ENCODE results near the gene RNU7-1.

Gene RNU7-1

DNA sequence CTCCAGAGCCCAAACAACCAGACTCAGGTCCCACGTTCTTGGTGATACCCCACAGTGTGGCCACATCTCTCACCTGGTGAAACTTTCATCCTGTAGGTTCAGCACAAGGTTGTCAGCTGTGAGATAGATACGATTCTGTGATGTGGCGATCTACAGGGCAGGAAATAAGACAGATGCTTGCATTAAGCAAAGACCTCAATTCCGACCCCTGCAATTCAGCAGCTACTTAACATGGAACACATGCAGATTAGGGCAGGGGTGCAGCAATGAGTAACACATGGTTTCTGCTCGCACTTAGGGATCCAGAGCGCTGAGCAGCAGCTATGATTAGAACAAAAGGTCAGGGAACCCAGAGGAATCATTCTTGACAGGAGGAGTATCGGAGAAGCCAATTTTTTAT lies 22.7 kb downstream of the RNU7-1 start:
- no peak for DNase-seq

DNA sequence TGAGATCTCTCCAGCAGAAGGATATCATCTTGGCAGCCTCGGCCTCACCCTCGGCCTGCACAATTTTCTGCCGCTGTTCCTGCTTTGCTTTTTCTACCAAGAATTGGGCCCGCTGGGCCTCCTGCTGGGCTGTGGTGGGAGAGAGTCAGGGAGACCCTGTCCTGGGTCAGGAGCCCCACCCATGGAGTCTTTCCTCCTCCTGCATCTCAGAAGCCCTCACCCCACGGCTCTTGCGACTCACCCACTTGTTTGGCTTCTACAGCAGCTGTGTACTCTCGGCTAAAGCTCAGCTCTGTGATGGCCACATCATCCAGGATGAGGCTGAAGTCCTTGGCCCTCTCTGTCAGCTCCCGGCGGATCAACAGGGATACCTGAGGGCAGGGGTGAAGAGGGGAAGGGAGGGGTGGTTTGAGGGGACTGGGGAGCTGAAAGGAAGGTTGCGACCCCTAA lies 24.1 kb downstream of the RNU7-1 start:
- no peak for DNase-seq

DNA sequence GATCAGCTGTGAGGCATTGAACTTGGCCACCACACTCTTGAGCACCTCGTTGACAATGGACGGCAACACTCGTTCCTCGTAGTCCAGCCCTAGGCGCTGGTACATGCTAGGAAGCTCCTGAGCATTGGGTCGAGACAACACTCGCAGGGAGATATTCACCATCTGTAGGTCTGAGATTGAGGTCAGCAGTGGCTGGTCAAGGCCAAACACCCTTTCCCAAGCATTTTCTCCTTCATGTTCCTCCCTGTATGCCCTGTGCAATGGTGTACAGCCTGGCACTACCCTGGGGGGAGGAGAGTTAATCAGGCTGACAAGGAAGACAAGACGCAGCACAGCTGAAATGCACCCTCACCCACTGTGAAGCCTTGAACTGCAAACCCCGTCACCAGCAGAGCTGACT lies 24.8 kb downstream of the RNU7-1 start:
- DNase-seq, result no peak

DNA sequence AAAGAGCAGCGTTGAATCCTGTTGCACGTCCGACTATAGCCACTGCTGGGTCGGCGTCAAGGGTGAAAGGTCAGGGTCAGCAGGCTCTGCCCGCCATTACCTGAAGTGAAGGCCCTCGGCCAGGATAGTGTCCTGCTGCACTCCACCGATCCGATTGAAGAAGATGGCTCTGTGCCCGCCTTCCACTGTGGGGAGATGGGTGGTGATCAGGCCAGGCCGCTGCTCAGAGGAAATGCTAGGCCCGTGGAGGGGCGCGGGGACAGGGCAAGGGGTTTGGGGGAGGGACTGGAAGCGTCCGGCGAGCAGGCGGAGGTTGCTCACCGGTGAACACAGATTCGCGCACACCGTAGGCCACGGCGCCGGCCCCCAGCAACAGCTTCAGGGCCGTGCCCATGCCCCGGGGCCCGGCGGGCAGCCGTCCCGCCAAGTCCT lies 26.5 kb downstream of the RNU7-1 start:
- DNase-seq, result peak; percentile 34

DNA sequence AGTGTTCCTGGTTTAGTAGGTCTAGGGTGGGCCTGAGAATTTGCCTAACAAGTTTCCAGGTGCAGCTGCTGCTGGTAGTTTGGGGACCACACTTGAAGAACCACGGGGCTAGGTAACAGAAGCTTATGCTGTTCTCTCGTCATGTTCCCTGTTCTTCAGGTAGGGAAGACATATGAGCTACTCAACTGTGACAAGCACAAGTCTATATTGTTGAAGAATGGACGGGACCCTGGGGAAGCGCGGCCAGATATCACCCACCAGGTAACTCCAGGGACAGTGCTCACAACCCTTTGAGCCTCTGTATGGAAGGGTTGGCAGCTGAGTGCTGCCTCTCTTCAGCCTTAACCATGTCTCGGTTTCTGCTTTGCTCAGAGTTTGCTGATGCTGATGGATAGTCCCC lies 30.6 kb downstream of the RNU7-1 start:
- DNase-seq, result no peak

DNA sequence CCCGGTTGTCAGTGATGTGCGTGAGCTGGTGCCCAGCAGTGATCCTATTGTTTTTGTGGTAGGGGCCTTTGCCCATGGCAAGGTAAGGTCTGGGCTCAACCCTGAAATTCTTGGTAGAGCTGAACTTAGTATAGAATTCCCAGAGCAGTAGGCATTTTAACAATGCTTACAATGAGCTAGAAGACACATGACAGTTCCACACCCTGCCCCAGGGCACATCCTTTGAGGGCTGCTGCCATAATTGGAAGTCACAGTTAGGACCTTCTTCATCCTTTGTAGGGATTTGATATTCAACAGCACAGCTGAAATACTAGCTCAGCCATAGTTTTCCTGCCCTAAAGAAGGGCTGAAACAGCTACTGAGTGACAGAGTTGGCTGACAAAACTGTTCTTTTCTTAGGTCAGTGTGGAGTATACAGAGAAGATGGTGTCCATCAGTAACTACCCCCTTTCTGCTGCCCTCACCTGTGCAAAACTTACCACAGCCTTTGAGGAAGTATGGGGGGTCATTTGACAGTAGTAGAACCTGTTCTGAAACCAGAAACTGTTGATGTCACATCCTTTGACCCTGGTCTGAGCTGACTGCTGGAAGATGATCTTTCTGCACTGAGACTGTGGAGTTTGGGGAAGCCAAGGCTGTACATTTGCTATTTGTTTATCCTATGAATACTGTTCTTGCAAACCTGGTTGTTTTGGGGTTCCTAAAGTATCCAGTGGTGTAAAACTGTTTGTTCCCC lies 31.8 kb downstream of the RNU7-1 start:
- no peak for DNase-seq

DNA sequence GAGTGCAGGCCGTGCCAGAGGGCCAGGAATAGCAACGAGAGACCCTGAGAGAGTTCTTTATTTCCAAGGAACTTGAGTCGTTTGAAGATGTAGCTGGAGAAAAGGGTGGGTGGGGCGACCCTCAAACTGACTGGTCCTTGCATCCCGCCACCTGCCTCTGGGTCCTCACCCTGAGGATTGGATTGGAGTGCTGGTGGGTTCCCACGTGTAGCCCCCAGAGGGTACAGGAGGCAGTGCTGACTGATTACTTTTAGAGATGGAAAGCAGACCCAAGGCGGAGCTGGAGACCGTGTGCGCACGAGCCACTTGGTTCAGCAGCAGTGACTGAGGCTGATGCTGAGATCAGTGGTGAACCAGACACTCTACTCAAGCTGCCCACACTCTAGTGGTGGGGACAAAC lies 34.0 kb downstream of the RNU7-1 start:
- no peak for DNase-seq

DNA sequence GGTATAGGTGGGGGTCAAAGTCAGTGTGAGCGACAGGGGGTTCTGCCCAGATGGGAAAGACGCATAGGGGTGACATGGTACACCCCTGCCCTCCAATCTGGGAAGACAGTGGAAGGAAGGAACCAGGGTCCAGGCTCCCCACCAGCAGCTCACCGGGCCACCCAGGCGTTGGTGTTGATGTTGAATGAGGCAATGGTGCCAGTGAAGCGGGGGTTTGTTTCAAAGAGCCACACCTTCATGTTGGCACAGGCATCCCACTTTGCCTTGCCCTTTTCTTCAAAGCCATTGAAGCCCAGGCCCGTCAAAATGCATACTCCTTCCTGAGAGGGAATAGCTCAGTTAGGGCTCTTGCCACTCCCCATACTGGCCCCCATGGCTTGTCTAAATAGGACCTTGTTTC lies 34.6 kb downstream of the RNU7-1 start:
- DNase-seq, result no peak

DNA sequence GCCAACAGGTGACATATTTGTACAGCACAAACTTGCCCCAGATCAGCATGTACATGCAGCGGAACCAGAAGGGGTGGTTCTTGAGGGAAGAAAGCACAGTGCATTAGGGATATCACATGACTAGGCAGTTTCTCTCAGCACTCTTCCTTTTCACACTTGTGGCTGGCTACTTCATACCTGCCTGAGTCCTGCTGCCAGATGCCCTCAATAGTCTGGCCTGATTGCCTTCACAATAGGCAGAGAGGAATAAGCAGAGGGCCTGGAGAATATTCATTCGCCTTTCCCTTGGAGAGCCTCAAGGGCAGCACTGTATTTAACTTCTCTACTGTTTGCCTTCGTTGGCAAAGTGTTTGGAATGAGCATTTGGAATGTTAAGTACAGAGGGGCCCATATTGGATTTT lies 35.0 kb downstream of the RNU7-1 start:
- DNase-seq, result no peak

DNA sequence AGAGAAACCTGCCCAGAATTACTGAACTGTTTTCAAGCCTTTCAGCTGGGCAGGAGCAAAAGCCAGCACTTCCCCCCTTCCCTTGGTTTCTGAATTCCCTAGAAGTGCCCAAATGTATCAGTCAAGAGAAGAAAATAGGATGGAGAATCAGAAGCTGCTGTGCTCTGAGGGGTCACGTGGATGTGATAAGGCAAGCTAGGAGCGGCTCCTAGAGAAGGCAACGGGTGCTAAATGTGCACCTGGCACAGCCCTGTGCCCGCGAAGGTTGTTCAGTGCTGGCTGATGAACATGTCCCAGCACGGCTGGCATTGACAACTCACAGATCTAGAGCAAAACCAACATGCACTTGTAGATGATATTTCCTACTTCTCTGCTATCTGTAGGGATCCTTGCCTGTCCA lies 35.4 kb downstream of the RNU7-1 start:
- no peak for DNase-seq

DNA sequence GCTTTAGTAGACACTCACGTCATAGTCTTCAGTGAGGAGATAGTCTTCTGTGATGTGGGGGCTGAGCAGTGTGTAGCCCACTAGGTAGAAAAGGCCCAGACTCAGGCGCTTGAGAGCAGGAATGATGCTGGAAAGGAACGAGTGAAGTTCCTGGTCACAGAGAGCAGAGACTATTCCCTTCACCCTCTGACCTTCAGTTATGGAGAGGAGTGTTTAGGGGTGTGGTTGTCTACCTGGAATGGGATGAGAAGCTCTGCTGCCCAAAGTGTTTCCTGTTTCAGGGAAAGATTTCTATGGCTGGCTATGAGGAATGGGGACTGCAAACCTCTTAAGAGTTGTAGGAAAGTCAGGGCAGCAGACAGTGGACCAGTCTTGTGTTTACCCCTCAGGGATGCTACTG lies 35.8 kb downstream of the RNU7-1 start:
- DNase-seq, result no peak

DNA sequence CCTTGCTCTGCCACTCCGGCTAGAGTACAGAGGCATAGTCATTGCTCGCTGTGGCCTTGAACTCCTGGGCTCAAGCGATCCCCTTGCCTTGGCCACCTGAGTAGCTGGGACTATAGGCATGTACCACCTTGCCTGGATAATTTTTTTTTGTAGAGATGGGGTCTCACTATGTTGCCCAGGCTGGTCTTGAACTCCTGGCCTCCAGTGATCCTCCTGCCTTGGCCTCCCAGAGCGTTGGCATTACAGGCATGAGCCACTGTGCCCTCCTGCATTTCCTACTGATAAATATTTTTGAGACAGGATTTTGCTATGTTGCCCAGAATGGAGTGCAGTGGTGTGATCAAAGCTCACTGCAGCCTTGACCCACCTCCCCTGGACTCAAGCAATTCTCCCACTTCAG lies 36.5 kb downstream of the RNU7-1 start:
- no peak for DNase-seq

DNA sequence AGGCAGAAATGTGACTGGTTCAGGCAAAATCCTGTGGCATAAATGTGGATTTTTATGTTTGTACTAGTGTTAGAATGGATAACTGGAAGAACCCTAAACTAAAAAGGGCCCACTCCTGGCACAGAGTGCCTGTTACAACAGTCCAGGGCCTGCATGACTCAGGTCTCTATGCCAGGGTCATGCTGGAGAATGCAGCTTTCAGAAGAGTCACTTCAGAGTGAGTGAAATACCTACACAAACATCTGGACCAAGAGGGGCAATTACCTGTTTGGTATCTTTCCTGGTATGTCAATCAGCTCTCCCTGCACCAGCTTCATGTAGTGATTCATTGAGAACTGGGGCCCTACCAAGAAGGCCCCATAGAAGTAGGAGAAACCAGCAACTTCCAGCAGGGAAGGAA lies 37.1 kb downstream of the RNU7-1 start:
- DNase-seq, result no peak

DNA sequence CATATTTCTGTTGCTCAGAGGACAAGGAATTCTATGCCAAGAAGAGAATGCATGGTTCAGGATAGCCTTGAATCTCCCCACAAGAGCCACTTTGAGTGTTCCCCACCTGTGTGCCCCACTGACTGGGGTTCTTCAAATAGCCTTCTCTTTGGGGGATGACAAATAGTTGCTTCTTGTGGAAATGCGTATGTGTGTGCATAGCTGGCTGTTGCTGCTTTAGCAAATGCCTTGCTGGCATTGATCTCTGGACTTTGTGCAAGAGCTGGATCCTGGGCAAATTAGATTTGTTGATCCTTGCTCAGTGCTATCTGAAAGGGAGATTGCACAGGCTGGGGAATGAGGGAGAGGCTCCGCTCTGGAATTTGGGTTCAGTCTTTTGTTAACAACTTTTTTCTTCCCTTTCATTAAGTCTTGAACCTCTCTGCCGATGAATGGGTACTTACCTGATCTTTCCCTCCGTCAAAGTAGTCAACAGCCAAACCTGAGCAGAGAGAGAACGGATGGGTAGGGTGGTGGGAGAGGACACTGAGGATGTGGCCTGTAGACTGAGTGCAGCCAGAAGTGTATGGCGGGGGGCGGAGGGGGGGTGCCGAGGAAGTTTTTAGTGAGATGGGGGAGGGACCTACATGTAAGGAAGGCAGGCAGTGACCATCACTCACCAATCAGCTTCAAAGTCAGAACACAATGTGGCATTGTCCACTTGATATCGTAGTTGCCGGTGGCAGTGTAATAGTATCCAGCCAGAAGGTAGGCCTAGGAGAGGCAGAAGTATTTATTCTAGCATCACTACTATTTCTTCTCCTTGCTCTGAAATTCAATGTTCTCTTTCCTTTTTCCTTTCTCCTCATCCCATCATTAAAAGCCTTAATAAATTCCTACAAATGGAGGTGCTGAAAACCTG lies 37.8 kb downstream of the RNU7-1 start:
- no peak for DNase-seq

DNA sequence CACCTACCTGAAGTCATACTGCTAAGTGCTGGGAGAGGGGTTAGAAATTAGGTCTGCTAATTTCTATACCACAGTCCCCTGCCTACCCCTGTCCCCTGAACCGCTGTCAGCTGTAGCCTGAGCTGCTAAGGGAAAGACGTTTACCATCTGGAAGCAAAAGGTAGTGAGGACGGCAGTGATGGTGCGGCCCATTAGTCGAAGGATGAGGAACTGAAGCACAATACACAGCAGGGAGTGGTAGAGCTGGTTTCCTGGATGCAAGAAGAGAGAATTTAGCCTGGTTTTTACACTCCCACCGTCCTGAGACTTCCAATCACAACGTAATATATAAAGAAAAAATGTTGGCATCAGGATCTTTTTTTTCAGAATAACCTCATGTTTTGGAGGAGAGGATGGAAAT lies 38.9 kb downstream of the RNU7-1 start:
- DNase-seq, result no peak

DNA sequence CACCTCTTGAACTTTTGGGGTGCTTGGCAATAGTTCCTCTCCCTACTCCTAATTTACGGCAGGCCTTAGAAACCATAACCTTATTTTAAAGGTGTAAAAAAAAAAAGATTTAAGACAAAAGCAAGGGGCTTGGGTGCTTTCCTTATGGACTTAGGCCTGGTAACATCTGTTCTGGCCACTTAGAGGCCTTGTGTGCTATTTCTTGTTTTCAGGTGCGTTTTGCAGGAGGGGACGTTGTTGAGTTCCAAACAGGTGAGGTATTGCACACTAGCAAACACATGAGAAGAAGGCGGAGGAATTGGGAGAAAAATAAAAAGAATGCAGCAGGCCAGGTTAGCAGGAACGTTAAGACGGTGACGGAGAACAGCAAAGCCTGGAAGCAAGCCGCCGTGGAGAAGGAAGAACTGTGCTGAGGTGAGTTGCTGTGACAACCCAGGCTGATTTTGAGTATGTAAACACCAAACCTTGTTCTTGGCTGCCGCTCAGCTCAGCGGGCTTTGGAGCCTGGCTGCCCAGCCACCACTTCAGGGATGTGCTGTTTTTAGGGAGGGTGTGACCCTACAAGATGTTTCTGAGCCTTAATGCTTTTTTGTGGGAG lies 44.4 kb downstream of the RNU7-1 start:
- DNase-seq, result no peak
